Lung (tissue), 12 donors: ENCODE data around the gene GTF2F2. TPM values are rescaled to one million over a fixed set of nuclear protein-coding genes. Genes with fewer than 3 reads are reported as not detected.
A peak's percentile ranks its signal among the peaks of the same experiment; 100 is the strongest.

Experiments
- ATAC-seq: fragments of 200-7000 bp; cut with Tn5 transposase; one replicate; pipeline ENCODE4 v1.9.1; 2020; ENCODE audit warnings: moderate number of reproducible peaks; ENCODE audit not compliant: insufficient read depth, low FRiP score
- DNase-seq, 3 donors: peaks; one replicate each; pipeline ENCODE4 v3.0.0-alpha.2; 2013 to 2017
- H3K27ac ChIP-seq, 2 donors: one replicate each; pipeline ENCODE4 v1.5.1; 2013; ENCODE audit warnings: mild to moderate bottlenecking in 2 of 2, moderate library complexity in 2 of 2, control low read depth in 1 of 2, inconsistent platforms in 1 of 2, low read depth in 1 of 2, low read length in 1 of 2
- H3K27me3 ChIP-seq, 3 donors: one replicate each; pipeline ENCODE4 v1.5.1; 2013; ENCODE audit warnings: low read length in 2 of 3; ENCODE audit not compliant: control insufficient read depth in 3 of 3, insufficient read depth in 3 of 3
- H3K36me3 ChIP-seq, 4 donors: one replicate each; pipeline ENCODE4 v1.5.1; 2013; ENCODE audit warnings: low read length in 4 of 4, mild to moderate bottlenecking in 1 of 4, moderate library complexity in 1 of 4; ENCODE audit not compliant: control insufficient read depth in 4 of 4, insufficient read depth in 4 of 4
- H3K4me1 ChIP-seq, 5 donors: one replicate each; pipeline ENCODE4 v1.5.1; 2013; ENCODE audit warnings: low read length in 5 of 5, mild to moderate bottlenecking in 2 of 5, moderate library complexity in 1 of 5; ENCODE audit not compliant: control insufficient read depth in 5 of 5, insufficient read depth in 5 of 5
- H3K4me3 ChIP-seq: one replicate; pipeline ENCODE4 v1.5.1; 2013; ENCODE audit warnings: mild to moderate bottlenecking, control low read depth, moderate library complexity
- H3K9ac ChIP-seq, 2 donors: one replicate each; pipeline ENCODE4 v1.5.1; 2013; ENCODE audit warnings: low read length in 2 of 2, control low read depth in 1 of 2; ENCODE audit not compliant: insufficient read depth in 1 of 2
- H3K9me3 ChIP-seq, 4 donors: one replicate each; pipeline ENCODE4 v1.5.1; 2013; ENCODE audit warnings: low read length in 3 of 4, mild to moderate bottlenecking in 1 of 4, moderate library complexity in 1 of 4; ENCODE audit not compliant: control insufficient read depth in 4 of 4, insufficient read depth in 3 of 4
- CTCF ChIP-seq: IDR thresholded peaks from 2 replicates; pipeline ENCODE4 v1.5.1; 2012; ENCODE audit warnings: mild to moderate bottlenecking; ENCODE audit errors: control extremely low read depth, extremely low read depth
- WGBS, 2 donors: extraction: QIAGEN DNeasy Blood & Tissue Kit; methylation state at CpG; one replicate each; pipeline ENCODE4 v1.1.7; 2013; 5-methylcytosine and 5-hydroxymethylcytosine counted together
- polyA plus RNA-seq, 2 donors: library from polyadenylated mRNA; stranded (reverse); fragments of 200-250 nt; gene quantifications; one replicate each; pipeline ENCODE4 v1.2.1, GENCODE V29; 2013
- total RNA-seq, 2 donors: library from RNA; depleted of rRNA in 1 of 2; stranded (reverse); fragments of >200 nt in 1 of 2; gene quantifications; one replicate each; pipeline ENCODE4 v1.2.1, GENCODE V29; 2014 to 2021
- donor health status: control.
- donor health status: control.
- donor health status: Bipolar disorder and iron deficiency.
- donor health status: healthy.
- donor health status: DM: yes; HTN: yes; CAD: no.

The GTF2F2 gene
- total and polyA plus RNA-seq, 4 donors, result 13.7 to 21.3 (median 14.3) TPM

- DNase-seq (no peak), ATAC-seq (no peak)
- Histone ChIP-seq H3K4me1 (peaks cover 0 to 8% (median 0%) of the 10 kb centered on the region in 5 donors), H3K9me3 (no peaks in the 10 kb centered on the region), H3K27me3 (no peaks in the 10 kb centered on the region), H3K9ac (no peak overlapping the region), H3K27ac (no peak overlapping the region), H3K4me3 (no peak overlapping the region), H3K36me3 (peaks cover 0 to 2% (median 0%) of the 10 kb centered on the region in 4 donors)
- 80 to 82% methylated on average over 1 of the region's 1 CpG for WGBS, 2 donors
- TF ChIP-seq CTCF, result no peak
Measured at GRCh38 chr13:45149964-45150363, 29.7 kb downstream of the GTF2F2 start.

GRCh38 chr13:45156565-45157361 lies 36.5 kb downstream of the GTF2F2 start:
- Histone ChIP-seq H3K9me3 (no peaks in the 10 kb centered on the region), H3K27ac (no peak overlapping the region), H3K4me3 (no peak overlapping the region), H3K9ac (no peak overlapping the region), H3K36me3 (peaks cover 0 to 3% (median 3%) of the 10 kb centered on the region in 4 donors), H3K27me3 (no peaks in the 10 kb centered on the region), H3K4me1 (peaks cover 0 to 2% (median 0%) of the 10 kb centered on the region in 5 donors)
- 90 to 93% methylated on average over 7 of the region's 7 CpGs for WGBS, 2 donors
- DNase-seq (no peak), ATAC-seq (no peak)
- TF ChIP-seq CTCF, result no peak

GRCh38 chr13:45162194-45162593 lies 41.9 kb downstream of the GTF2F2 start:
- no peaks in the 10 kb centered on the region for H3K9me3 ChIP-seq
- no peak overlapping the region for H3K4me3 ChIP-seq
- 88 to 90% methylated on average over 1 of the region's 1 CpG for WGBS, 2 donors
- no peak overlapping the region for H3K27ac ChIP-seq
- H3K9ac ChIP-seq, result no peak overlapping the region
- DNase-seq, result peak in 1 of 3 donors; percentile 6
- ATAC-seq, result no peak
- H3K36me3 ChIP-seq, result peaks cover 2 to 5% (median 3%) of the 10 kb centered on the region in 4 donors
- no peaks in the 10 kb centered on the region for H3K27me3 ChIP-seq
- H3K4me1 ChIP-seq, result peaks cover 0 to 5% (median 0%) of the 10 kb centered on the region in 5 donors
- TF ChIP-seq CTCF, result no peak
